GM12875 (cell line): ENCODE results near the gene PRKAR1A.

Experiments
- H3K4me3 ChIP-seq: one replicate; pipeline ENCODE4 v1.5.1; 2011; ENCODE audit warnings: low read depth, low read length, control low read depth
- TF ChIP-seq, protein P1 (sequence below): IDR thresholded peaks from 2 replicates; pipeline ENCODE4 v1.5.1; 2011; ENCODE audit warnings: low read depth, mild to moderate bottlenecking, control low read depth, inconsistent platforms, low read length, moderate library complexity, borderline replicate concordance; ENCODE audit not compliant: insufficient read depth

PRKAR1A gene

DNA sequence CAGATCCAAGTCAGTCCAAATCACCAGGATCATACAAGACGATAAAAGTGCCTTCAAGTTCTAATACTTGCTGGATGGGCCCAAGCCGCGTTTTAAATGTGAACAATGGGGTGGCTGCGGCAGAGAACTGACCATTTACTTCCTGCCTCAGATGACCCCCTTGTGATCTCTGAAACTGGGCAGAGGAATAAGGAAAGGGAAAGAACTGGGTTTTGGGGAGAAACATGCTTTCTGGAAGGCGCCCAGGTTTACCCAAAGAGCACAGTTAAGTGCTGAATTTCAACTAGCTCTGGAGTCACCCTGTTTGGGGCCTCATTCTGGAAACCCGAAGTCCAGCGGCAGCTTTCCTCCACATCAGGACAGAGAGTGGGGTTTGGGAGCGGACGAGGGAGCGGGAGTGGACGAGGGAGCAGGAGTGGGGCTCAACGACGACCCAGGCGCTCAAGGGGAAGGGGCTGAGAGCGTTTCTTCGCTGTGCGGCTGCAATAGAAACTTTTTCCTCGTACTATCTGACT, 87.4 kb downstream of the PRKAR1A start:
- TF ChIP-seq, protein P1, sequence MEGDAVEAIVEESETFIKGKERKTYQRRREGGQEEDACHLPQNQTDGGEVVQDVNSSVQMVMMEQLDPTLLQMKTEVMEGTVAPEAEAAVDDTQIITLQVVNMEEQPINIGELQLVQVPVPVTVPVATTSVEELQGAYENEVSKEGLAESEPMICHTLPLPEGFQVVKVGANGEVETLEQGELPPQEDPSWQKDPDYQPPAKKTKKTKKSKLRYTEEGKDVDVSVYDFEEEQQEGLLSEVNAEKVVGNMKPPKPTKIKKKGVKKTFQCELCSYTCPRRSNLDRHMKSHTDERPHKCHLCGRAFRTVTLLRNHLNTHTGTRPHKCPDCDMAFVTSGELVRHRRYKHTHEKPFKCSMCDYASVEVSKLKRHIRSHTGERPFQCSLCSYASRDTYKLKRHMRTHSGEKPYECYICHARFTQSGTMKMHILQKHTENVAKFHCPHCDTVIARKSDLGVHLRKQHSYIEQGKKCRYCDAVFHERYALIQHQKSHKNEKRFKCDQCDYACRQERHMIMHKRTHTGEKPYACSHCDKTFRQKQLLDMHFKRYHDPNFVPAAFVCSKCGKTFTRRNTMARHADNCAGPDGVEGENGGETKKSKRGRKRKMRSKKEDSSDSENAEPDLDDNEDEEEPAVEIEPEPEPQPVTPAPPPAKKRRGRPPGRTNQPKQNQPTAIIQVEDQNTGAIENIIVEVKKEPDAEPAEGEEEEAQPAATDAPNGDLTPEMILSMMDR = no peak
- no peak overlapping the region for H3K4me3 ChIP-seq

DNA sequence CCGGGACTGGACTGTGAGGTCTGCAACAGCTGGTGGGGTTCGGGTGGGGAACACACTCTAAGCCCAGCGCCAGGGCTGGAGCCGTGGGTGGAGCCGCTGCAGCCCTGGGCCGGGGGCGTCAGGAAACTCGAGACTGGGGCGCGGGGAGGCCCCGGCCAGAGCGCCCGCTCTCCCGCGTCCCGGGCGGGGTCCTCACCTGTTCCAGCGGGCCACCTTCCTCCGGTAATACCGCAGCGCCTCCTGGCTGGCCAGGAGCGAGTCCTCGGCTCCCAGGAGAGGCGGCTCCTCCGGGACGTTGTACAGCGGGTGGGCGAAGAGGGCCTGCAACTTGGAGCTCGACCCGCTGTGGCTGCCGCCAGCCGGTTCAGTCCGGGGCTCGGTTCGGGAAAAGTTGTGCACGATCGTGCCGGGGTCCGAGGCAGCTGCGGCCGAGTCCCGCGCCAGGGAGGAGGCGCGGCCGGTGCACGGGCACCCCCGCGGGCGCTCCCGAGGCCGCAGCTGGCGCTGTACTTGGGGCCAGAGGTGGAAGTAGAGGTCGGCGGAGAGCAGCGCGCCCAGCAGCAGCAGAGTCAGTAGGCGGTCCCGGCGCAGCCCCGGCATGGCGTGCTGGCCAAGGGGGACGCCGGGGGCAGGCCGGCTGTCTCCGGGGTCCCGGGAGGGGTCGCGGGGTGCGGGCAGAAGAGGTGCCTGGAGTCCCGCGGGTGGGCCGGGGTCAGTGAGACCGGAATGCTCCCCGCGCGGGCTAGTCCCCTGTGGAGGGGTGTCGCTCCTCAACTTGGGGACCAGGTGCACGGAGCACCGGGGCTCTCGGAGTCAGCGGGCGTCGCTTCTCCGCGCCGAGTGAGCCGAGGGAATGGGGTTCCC, 88.1 kb downstream of the PRKAR1A start:
- H3K4me3 ChIP-seq = no peak overlapping the region
- TF ChIP-seq, protein P1 = no peak
